WI38 (cell line): ENCODE data around the gene ERVMER34-1.

Source experiments
- H3K4me3 ChIP-seq: 2 replicates; pipeline ENCODE4 v1.5.1; 2011; ENCODE audit warnings: low read depth, mild to moderate bottlenecking, control low read depth, low read length
- CTCF ChIP-seq: IDR thresholded peaks from 2 replicates; pipeline ENCODE4 v1.5.1; 2012; ENCODE audit warnings: low read depth, mild to moderate bottlenecking, control low read depth, low read length

Gene ERVMER34-1

GRCh38 chr4:52721968-52722815 lies 29.0 kb downstream of the ERVMER34-1 start:
- H3K4me3 ChIP-seq, result peak overlapping the region; percentile 60
- no peak for TF ChIP-seq CTCF

GRCh38 chr4:52718123-52718522 lies 33.1 kb downstream of the ERVMER34-1 start:
- no peak overlapping the region for H3K4me3 ChIP-seq
- no peak for TF ChIP-seq CTCF

GRCh38 chr4:52716364-52717151 lies 34.7 kb downstream of the ERVMER34-1 start:
- TF ChIP-seq CTCF, result no peak
- H3K4me3 ChIP-seq, result no peak overlapping the region

GRCh38 chr4:52715914-52716313 lies 35.3 kb downstream of the ERVMER34-1 start:
- TF ChIP-seq CTCF, result no peak
- no peak overlapping the region for H3K4me3 ChIP-seq

GRCh38 chr4:52715255-52715897 lies 35.8 kb downstream of the ERVMER34-1 start:
- H3K4me3 ChIP-seq, result no peak overlapping the region
- TF ChIP-seq CTCF, result no peak

- TF ChIP-seq CTCF, result no peak
These were observed 36.5 kb downstream of the ERVMER34-1 start for GRCh38 chr4:52714597-52715254.

More at GRCh38 chr4:52714597-52715254, 36.5 kb downstream of the ERVMER34-1 start:
- H3K4me3 ChIP-seq, result no peak overlapping the region
